A549 (cell line): ENCODE results near the gene PCDHB16. TPM values are rescaled to one million over a fixed set of nuclear protein-coding genes. Genes with fewer than 3 reads are reported as not detected.
"Not testable (repeated sequence)": the region's sequence is repeated elsewhere in the genome, so short reads cannot be mapped to it uniquely, and the experiment has no call there.

ENCODE experiments used
- ATAC-seq, 2 experiments: fragments of 200-7000 bp in 1 of 2; fragments of >200 bp in 1 of 2; cut with Nextera tagmentation in 1 of 2; cut with Tn5 transposase in 1 of 2; 3 replicates each; pipeline versions ENCODE4 v1.8.0 to v1.9.1; 2018 to 2020; ENCODE audit warnings: mild to moderate bottlenecking in 1 of 2, moderate library complexity in 1 of 2
- CTCF ChIA-PET: fragments of 300-600 bp; sonication (Branson Sonifier 250); formaldehyde crosslinking; extraction: SDS; loops from one replicate; lab custom pipeline; 2021; ENCODE audit warnings: antibody characterized with exemption, inconsistent platforms; lab: Yijun Ruan, JAX
- POLR2A ChIA-PET: fragments of 350-600 bp; formaldehyde crosslinking; extraction: SDS; loops from one replicate; lab custom pipeline; 2021; ENCODE audit warnings: antibody characterized with exemption, inconsistent platforms; lab: Yijun Ruan, JAX
- DNase-seq, 2 experiments: peaks; one replicate each; pipeline versions ENCODE4 v3.0.0 to v3.0.0-alpha.2; 2011 to 2016; ENCODE audit warnings: low read depth in 1 of 2, low spot score in 1 of 2
- FAIRE-seq: peaks from 2 replicates; lab custom pipeline; 2011; peaks lifted over from hg19 to GRCh38; lab: Jason Lieb, UNC
- H3K27ac ChIP-seq, 2 experiments: fragments of >200 bp; sonication (Bioruptor Twin); formaldehyde crosslinking; 3 replicates each; pipeline ENCODE4 v1.5.1; 2016 to 2017
- H3K4me1 ChIP-seq: fragments of >200 bp; sonication (Bioruptor Twin); formaldehyde crosslinking; 3 replicates; pipeline ENCODE4 v1.6.1; 2016
- H3K4me2 ChIP-seq: fragments of >200 bp; sonication (Bioruptor Twin); formaldehyde crosslinking; 3 replicates; pipeline ENCODE4 v1.6.1; 2016
- H3K4me3 ChIP-seq: fragments of >200 bp; sonication (Bioruptor Twin); formaldehyde crosslinking; 3 replicates; pipeline ENCODE4 v1.5.1; 2016
- H3K9me3 ChIP-seq: fragments of >200 bp; sonication (Bioruptor Twin); formaldehyde crosslinking; 3 replicates; pipeline ENCODE4 v1.6.1; 2016
- CBX8 ChIP-seq: fragments of 200-600 bp; sonication (generic); IDR thresholded peaks from 2 replicates; pipeline ENCODE4 v1.6.1; 2016
- CTCF ChIP-seq: fragments of >200 bp; sonication (Bioruptor Twin); formaldehyde crosslinking; IDR thresholded peaks from 3 replicates; pipeline ENCODE4 v1.5.1; 2016
- FOSB ChIP-seq: fragments of 250-450 bp; sonication (Bioruptor Pico); IDR thresholded peaks from 2 replicates; pipeline ENCODE4 v1.5.0; 2020; ENCODE audit warnings: mild to moderate bottlenecking, moderate library complexity
- NPAS2 ChIP-seq: fragments of 250-450 bp; sonication (Bioruptor Pico); IDR thresholded peaks from 2 replicates; pipeline ENCODE4 v1.8.0; 2022; ENCODE audit warnings: mild to moderate bottlenecking, moderate library complexity, borderline replicate concordance
- POLR2AphosphoS2 ChIP-seq: conservative IDR thresholded peaks from 2 replicates; pipeline ENCODE4 v1.6.1; 2012; ENCODE audit warnings: low read length, improper control_type of control experiment, inconsistent platforms
- RAD21 ChIP-seq, 2 experiments: fragments of >200 bp in 1 of 2; sonication (Bioruptor Twin) in 1 of 2; formaldehyde crosslinking in 1 of 2; IDR thresholded peaks in 1 of 2; conservative IDR thresholded peaks in 1 of 2; 2 replicates in 1 of 2; 3 replicates in 1 of 2; pipeline ENCODE4 v1.6.1; 2012 to 2018; ENCODE audit warnings: inconsistent platforms in 1 of 2
- RFX5 ChIP-seq: fragments of 450-650 bp; IDR thresholded peaks from 2 replicates; pipeline ENCODE4 v1.7.1; 2014; ENCODE audit warnings: antibody characterized with exemption, mild to moderate bottlenecking, moderate library complexity
- TFCP2L1 ChIP-seq: fragments of 250-450 bp; sonication (Bioruptor Pico); IDR thresholded peaks from 2 replicates; pipeline ENCODE4 v1.5.0; 2021; ENCODE audit warnings: mild to moderate bottlenecking
- WGBS: methylation state at CpG from one replicate; pipeline ENCODE4 v1.1.6; 2017; ENCODE audit errors: missing lambda C conversion rate; 5-methylcytosine and 5-hydroxymethylcytosine counted together
- polyA plus RNA-seq, 4 experiments: library from polyadenylated mRNA; depleted of rRNA in 3 of 4; stranded (reverse); fragments of >200 nt; fragmentation: RNase III in 1 of 4; extraction: RNeasy Plus Mini Kit Qiagen cat#74134 plus additional on column Dnase treatment in 1 of 4; gene quantifications; 2 replicates in 3 of 4; 3 replicates in 1 of 4; pipeline ENCODE4 v1.2.3, GENCODE V29; 2011 to 2017

Gene PCDHB16
- polyA plus RNA-seq, 2 of the 4 experiments (the other 2 are of a cell fraction) = 0.10 to 0.13 TPM

GRCh38 chr5:141223112-141223783, 41.1 kb downstream of the PCDHB16 start, which contains the start of gene PCDHB14:
Gene PCDHB14, plus strand, starts transcription at chr5:141223343. Its CDS starts 163 bp downstream, at chr5:141223506.
- no peak for FAIRE-seq
- Histone ChIP-seq H3K4me3 (peak within 1 kb of the TSS; percentile 17; the same call in 1 of the 3 replicates), H3K9me3 (peaks cover 30% of the 10 kb centered on the region), H3K27ac (no peak within 1 kb of the TSS), H3K4me2 (peak within 1 kb of the TSS; percentile 55)
- WGBS = 8% methylated on average over 15 of the region's 15 CpGs
- POLR2A ChIA-PET = interaction anchor here (1.0 kb wide), 1 partner anchor 139 kb away, joined by 3 read pairs; no protein-coding TSS in a partner anchor
- CTCF ChIA-PET = interaction anchor here (0.6 to 1.8 kb wide), 14 partner anchors 9 to 395 kb away, joined by 3 to 13 read pairs (median 4); partner anchors contain the start of genes DIAPH1, PCDHA6, PCDHB11 and PCDHB13
- peak in 1 of 2 experiments; percentile 69; a peak in 3 of 6 replicates for ATAC-seq
- TF ChIP-seq CTCF (peak; percentile 32; the same call in 2 of the 3 replicates), RAD21 (conservative IDR thresholded peaks at IDR 0.05 in 1 of 2, IDR thresholded peaks at IDR 0.05 in 1 of 2) (peak; percentile 49 to 55), TFCP2L1 (no peak), FOSB (CRISPR knock-in tag) (no peak), NPAS2 (CRISPR knock-in tag) (no peak), POLR2AphosphoS2 (no peak), RFX5 (no peak)
- TF ChIP-seq, all 56 proteins: peak for 2
- peak in 1 of 2 experiments; percentile 36 for DNase-seq
- H3K4me1 ChIP-seq = no peaks in the 10 kb centered on the region

GRCh38 chr5:141224844-141225243, 42.7 kb downstream of the PCDHB16 start:
- H3K4me3 ChIP-seq, FAIRE-seq, DNase-seq, ATAC-seq, POLR2A ChIA-PET, H3K4me1 ChIP-seq, H3K27ac ChIP-seq, H3K4me2 ChIP-seq: not testable (repeated sequence)
- WGBS = 77% methylated on average over 25 of the region's 40 CpGs
- CTCF ChIA-PET = interaction anchor here (1.3 kb wide), 1 partner anchor 336 kb away, joined by 3 read pairs; no protein-coding TSS in a partner anchor
- H3K9me3 ChIP-seq = peaks cover 20% of the 10 kb centered on the region; the same call in 1 of the 3 replicates

- POLR2A ChIA-PET, ATAC-seq, H3K4me1 ChIP-seq, H3K4me3 ChIP-seq, H3K4me2 ChIP-seq, DNase-seq, H3K27ac ChIP-seq, FAIRE-seq: not testable (repeated sequence)
- CTCF ChIA-PET = interaction anchor here (0.8 kb wide), 1 partner anchor 332 kb away, joined by 3 read pairs; no protein-coding TSS in a partner anchor
- peaks cover 19% of the 10 kb centered on the region; the same call in 1 of the 3 replicates for H3K9me3 ChIP-seq
- 57% methylated on average over 6 of the region's 30 CpGs for WGBS
Observed at GRCh38 chr5:141225421-141225820, 43.2 kb downstream of the PCDHB16 start.

GRCh38 chr5:141234109-141234667, 52.0 kb downstream of the PCDHB16 start:
- 20% methylated on average over 15 of the region's 15 CpGs for WGBS
- ChIA-PET POLR2A (no interaction called here), CTCF (interaction anchor here (0.9 to 2.1 kb wide), 5 partner anchors 16 to 330 kb away, joined by 3 to 8 read pairs (median 4); partner anchors contain the start of gene PCDHB11)
- Histone ChIP-seq H3K9me3 (peaks cover 26% of the 10 kb centered on the region; the same call in 2 of the 3 replicates), H3K27ac (no peak overlapping the region), H3K4me1 (no peaks in the 10 kb centered on the region), H3K4me2 (no peak overlapping the region), H3K4me3 (no peak overlapping the region)
- no peak for ATAC-seq
- TF ChIP-seq CBX8 (no peak), RAD21 (conservative IDR thresholded peaks at IDR 0.05 in 1 of 2, IDR thresholded peaks at IDR 0.05 in 1 of 2) (peak in 1 of 2 experiments; percentile 26; a peak in 1 of 5 replicates)
- no peak for FAIRE-seq
- DNase-seq = no peak

Other genes with a start within 250 kb of the PCDHB16 start
Only the 30 nearest of the 37 such genes appear.
- not detected in 2 replicates for gene PCDHB1, start 131.0 kb upstream of the PCDHB16 start, polyA plus RNA-seq (2011; rRNA removed)
- not detected in 3 replicates for gene PCDHB1, start 131.0 kb upstream of the PCDHB16 start, polyA plus RNA-seq (2017; fragmentation: RNase III; extraction: RNeasy Plus Mini Kit Qiagen cat#74134 plus additional on column Dnase treatment)
- 4.1 and 5.0 TPM in 2 replicates for gene PCDHB2, start 87.8 kb upstream of the PCDHB16 start, polyA plus RNA-seq (2011; rRNA removed)
- 2.7 to 3.4 TPM (median 3.0 TPM) in 3 replicates for gene PCDHB2, start 87.8 kb upstream of the PCDHB16 start, polyA plus RNA-seq (2017; fragmentation: RNase III; extraction: RNeasy Plus Mini Kit Qiagen cat#74134 plus additional on column Dnase treatment)
- 0.09 and 0.10 TPM in 2 replicates for gene PCDHB3, start 81.9 kb upstream of the PCDHB16 start, polyA plus RNA-seq (2011; rRNA removed)
- 0.03 to 0.06 TPM (median 0.03 TPM) in 3 replicates for gene PCDHB3, start 81.9 kb upstream of the PCDHB16 start, polyA plus RNA-seq (2017; fragmentation: RNase III; extraction: RNeasy Plus Mini Kit Qiagen cat#74134 plus additional on column Dnase treatment)
- 0.19 and 0.21 TPM in 2 replicates for gene PCDHB4, start 60.6 kb upstream of the PCDHB16 start, polyA plus RNA-seq (2011; rRNA removed)
- 0.03 to 0.07 TPM (median 0.05 TPM) in 3 replicates for gene PCDHB4, start 60.6 kb upstream of the PCDHB16 start, polyA plus RNA-seq (2017; fragmentation: RNase III; extraction: RNeasy Plus Mini Kit Qiagen cat#74134 plus additional on column Dnase treatment)
- 1.6 and 2.0 TPM in 2 replicates for gene PCDHB5, start 47.2 kb upstream of the PCDHB16 start, polyA plus RNA-seq (2011; rRNA removed)
- gene PCDHB5, start 47.2 kb upstream of the PCDHB16 start, polyA plus RNA-seq (2017; fragmentation: RNase III; extraction: RNeasy Plus Mini Kit Qiagen cat#74134 plus additional on column Dnase treatment) = 1.4 to 1.6 TPM (median 1.4 TPM) in 3 replicates
- 0.98 and 1.0 TPM in 2 replicates for gene PCDHB6, start 32.3 kb upstream of the PCDHB16 start, polyA plus RNA-seq (2011; rRNA removed)
- gene PCDHB6, start 32.3 kb upstream of the PCDHB16 start, polyA plus RNA-seq (2017; fragmentation: RNase III; extraction: RNeasy Plus Mini Kit Qiagen cat#74134 plus additional on column Dnase treatment) = 0.79 to 1.0 TPM (median 0.92 TPM) in 3 replicates
- 0.04 and 0.08 TPM in 2 replicates for gene PCDHB7, start 9.7 kb upstream of the PCDHB16 start, polyA plus RNA-seq (2011; rRNA removed)
- gene PCDHB7, start 9.7 kb upstream of the PCDHB16 start, polyA plus RNA-seq (2017; fragmentation: RNase III; extraction: RNeasy Plus Mini Kit Qiagen cat#74134 plus additional on column Dnase treatment) = 0.03 TPM in 2 of 3 replicates, not detected in the other
- 0.50 and 0.52 TPM in 2 replicates for gene PCDHB8, start 4.6 kb upstream of the PCDHB16 start, polyA plus RNA-seq (2011; rRNA removed)
- 0.37 to 0.50 TPM (median 0.44 TPM) in 3 replicates for gene PCDHB8, start 4.6 kb upstream of the PCDHB16 start, polyA plus RNA-seq (2017; fragmentation: RNase III; extraction: RNeasy Plus Mini Kit Qiagen cat#74134 plus additional on column Dnase treatment)
- gene PCDHB9, start 4.8 kb downstream of the PCDHB16 start, polyA plus RNA-seq (2011; rRNA removed) = 0.12 TPM in 1 of 2 replicates, not detected in the other
- 0.01 to 0.13 TPM (median 0.11 TPM) in 3 replicates for gene PCDHB9, start 4.8 kb downstream of the PCDHB16 start, polyA plus RNA-seq (2017; fragmentation: RNase III; extraction: RNeasy Plus Mini Kit Qiagen cat#74134 plus additional on column Dnase treatment)
- 0.03 and 0.06 TPM in 2 replicates for gene PCDHB10, start 10.0 kb downstream of the PCDHB16 start, polyA plus RNA-seq (2011; rRNA removed)
- 0.04 TPM in 1 of 3 replicates, not detected in the others for gene PCDHB10, start 10.0 kb downstream of the PCDHB16 start, polyA plus RNA-seq (2017; fragmentation: RNase III; extraction: RNeasy Plus Mini Kit Qiagen cat#74134 plus additional on column Dnase treatment)
- gene PCDHB11, start 17.2 kb downstream of the PCDHB16 start, polyA plus RNA-seq (2011; rRNA removed) = 0.21 and 0.22 TPM in 2 replicates
- 0.05 to 0.08 TPM (median 0.07 TPM) in 3 replicates for gene PCDHB11, start 17.2 kb downstream of the PCDHB16 start, polyA plus RNA-seq (2017; fragmentation: RNase III; extraction: RNeasy Plus Mini Kit Qiagen cat#74134 plus additional on column Dnase treatment)
- 0.05 TPM in 2 replicates for gene PCDHB12, start 26.3 kb downstream of the PCDHB16 start, polyA plus RNA-seq (2011; rRNA removed)
- gene PCDHB12, start 26.3 kb downstream of the PCDHB16 start, polyA plus RNA-seq (2017; fragmentation: RNase III; extraction: RNeasy Plus Mini Kit Qiagen cat#74134 plus additional on column Dnase treatment) = not detected in 3 replicates
- 0.19 and 0.28 TPM in 2 replicates for gene PCDHB13, start 31.5 kb downstream of the PCDHB16 start, polyA plus RNA-seq (2011; rRNA removed)
- gene PCDHB13, start 31.5 kb downstream of the PCDHB16 start, polyA plus RNA-seq (2017; fragmentation: RNase III; extraction: RNeasy Plus Mini Kit Qiagen cat#74134 plus additional on column Dnase treatment) = 0.05 to 0.08 TPM (median 0.08 TPM) in 3 replicates
- gene PCDHB14, start 41.0 kb downstream of the PCDHB16 start, polyA plus RNA-seq (2011; rRNA removed) = 0.13 and 0.14 TPM in 2 replicates
- gene PCDHB14, start 41.0 kb downstream of the PCDHB16 start, polyA plus RNA-seq (2017; fragmentation: RNase III; extraction: RNeasy Plus Mini Kit Qiagen cat#74134 plus additional on column Dnase treatment) = 0.05 to 0.12 TPM (median 0.09 TPM) in 3 replicates
- 0.09 and 0.13 TPM in 2 replicates for gene PCDHB15, start 63.0 kb downstream of the PCDHB16 start, polyA plus RNA-seq (2011; rRNA removed)
- 0.04 to 0.12 TPM (median 0.05 TPM) in 3 replicates for gene PCDHB15, start 63.0 kb downstream of the PCDHB16 start, polyA plus RNA-seq (2017; fragmentation: RNase III; extraction: RNeasy Plus Mini Kit Qiagen cat#74134 plus additional on column Dnase treatment)
- gene SLC25A2, start 121.7 kb downstream of the PCDHB16 start, polyA plus RNA-seq (2011; rRNA removed) = 0.08 TPM in 1 of 2 replicates, not detected in the other
- not detected in 3 replicates for gene SLC25A2, start 121.7 kb downstream of the PCDHB16 start, polyA plus RNA-seq (2017; fragmentation: RNase III; extraction: RNeasy Plus Mini Kit Qiagen cat#74134 plus additional on column Dnase treatment)
- 78.1 and 90.6 TPM in 2 replicates for gene TAF7, start 138.4 kb downstream of the PCDHB16 start, polyA plus RNA-seq (2011; rRNA removed)
- 67.3 to 72.6 TPM (median 71.3 TPM) in 3 replicates for gene TAF7, start 138.4 kb downstream of the PCDHB16 start, polyA plus RNA-seq (2017; fragmentation: RNase III; extraction: RNeasy Plus Mini Kit Qiagen cat#74134 plus additional on column Dnase treatment)
- 0.66 and 0.71 TPM in 2 replicates for gene PCDHGA1, start 148.1 kb downstream of the PCDHB16 start, polyA plus RNA-seq (2011; rRNA removed)
- gene PCDHGA1, start 148.1 kb downstream of the PCDHB16 start, polyA plus RNA-seq (2017; fragmentation: RNase III; extraction: RNeasy Plus Mini Kit Qiagen cat#74134 plus additional on column Dnase treatment) = 0.32 to 0.42 TPM (median 0.33 TPM) in 3 replicates
- gene PCDHGA2, start 156.4 kb downstream of the PCDHB16 start, polyA plus RNA-seq (2011; rRNA removed) = 1.6 and 1.7 TPM in 2 replicates
- gene PCDHGA2, start 156.4 kb downstream of the PCDHB16 start, polyA plus RNA-seq (2017; fragmentation: RNase III; extraction: RNeasy Plus Mini Kit Qiagen cat#74134 plus additional on column Dnase treatment) = 0.47 to 0.78 TPM (median 0.58 TPM) in 3 replicates
- 0.07 TPM in 1 of 2 replicates, not detected in the other for gene PCDHGA3, start 161.4 kb downstream of the PCDHB16 start, polyA plus RNA-seq (2011; rRNA removed)
- gene PCDHGA3, start 161.4 kb downstream of the PCDHB16 start, polyA plus RNA-seq (2017; fragmentation: RNase III; extraction: RNeasy Plus Mini Kit Qiagen cat#74134 plus additional on column Dnase treatment) = not detected in 3 replicates
- gene PCDHGB1, start 167.7 kb downstream of the PCDHB16 start, polyA plus RNA-seq (2011; rRNA removed) = 3.7 and 3.9 TPM in 2 replicates
- gene PCDHGB1, start 167.7 kb downstream of the PCDHB16 start, polyA plus RNA-seq (2017; fragmentation: RNase III; extraction: RNeasy Plus Mini Kit Qiagen cat#74134 plus additional on column Dnase treatment) = 1.3 to 1.6 TPM (median 1.5 TPM) in 3 replicates
- gene PCDHGA4, start 172.6 kb downstream of the PCDHB16 start, polyA plus RNA-seq (2011; rRNA removed) = 0.48 and 0.61 TPM in 2 replicates
- 0.10 to 0.15 TPM (median 0.13 TPM) in 3 replicates for gene PCDHGA4, start 172.6 kb downstream of the PCDHB16 start, polyA plus RNA-seq (2017; fragmentation: RNase III; extraction: RNeasy Plus Mini Kit Qiagen cat#74134 plus additional on column Dnase treatment)
- gene PCDHGB2, start 177.6 kb downstream of the PCDHB16 start, polyA plus RNA-seq (2011; rRNA removed) = 0.36 and 0.54 TPM in 2 replicates
- gene PCDHGB2, start 177.6 kb downstream of the PCDHB16 start, polyA plus RNA-seq (2017; fragmentation: RNase III; extraction: RNeasy Plus Mini Kit Qiagen cat#74134 plus additional on column Dnase treatment) = 0.04 to 0.05 TPM (median 0.05 TPM) in 3 replicates
- 0.37 and 0.57 TPM in 2 replicates for gene PCDHGA5, start 181.8 kb downstream of the PCDHB16 start, polyA plus RNA-seq (2011; rRNA removed)
- 0.09 to 0.18 TPM (median 0.13 TPM) in 3 replicates for gene PCDHGA5, start 181.8 kb downstream of the PCDHB16 start, polyA plus RNA-seq (2017; fragmentation: RNase III; extraction: RNeasy Plus Mini Kit Qiagen cat#74134 plus additional on column Dnase treatment)
- gene PCDHGB3, start 187.9 kb downstream of the PCDHB16 start, polyA plus RNA-seq (2011; rRNA removed) = 1.1 and 1.2 TPM in 2 replicates
- 0.16 to 0.44 TPM (median 0.28 TPM) in 3 replicates for gene PCDHGB3, start 187.9 kb downstream of the PCDHB16 start, polyA plus RNA-seq (2017; fragmentation: RNase III; extraction: RNeasy Plus Mini Kit Qiagen cat#74134 plus additional on column Dnase treatment)
- gene PCDHGA6, start 191.5 kb downstream of the PCDHB16 start, polyA plus RNA-seq (2011; rRNA removed) = 0.98 and 1.0 TPM in 2 replicates
- 0.22 to 0.37 TPM (median 0.23 TPM) in 3 replicates for gene PCDHGA6, start 191.5 kb downstream of the PCDHB16 start, polyA plus RNA-seq (2017; fragmentation: RNase III; extraction: RNeasy Plus Mini Kit Qiagen cat#74134 plus additional on column Dnase treatment)
- gene PCDHGA7, start 200.4 kb downstream of the PCDHB16 start, polyA plus RNA-seq (2011; rRNA removed) = 0.95 and 1.1 TPM in 2 replicates
- gene PCDHGA7, start 200.4 kb downstream of the PCDHB16 start, polyA plus RNA-seq (2017; fragmentation: RNase III; extraction: RNeasy Plus Mini Kit Qiagen cat#74134 plus additional on column Dnase treatment) = 0.70 to 0.84 TPM (median 0.76 TPM) in 3 replicates
- 1.4 and 1.5 TPM in 2 replicates for gene PCDHGB4, start 205.3 kb downstream of the PCDHB16 start, polyA plus RNA-seq (2011; rRNA removed)
- 0.90 to 1.6 TPM (median 1.1 TPM) in 3 replicates for gene PCDHGB4, start 205.3 kb downstream of the PCDHB16 start, polyA plus RNA-seq (2017; fragmentation: RNase III; extraction: RNeasy Plus Mini Kit Qiagen cat#74134 plus additional on column Dnase treatment)
- 0.08 and 0.11 TPM in 2 replicates for gene PCDHGA8, start 210.2 kb downstream of the PCDHB16 start, polyA plus RNA-seq (2011; rRNA removed)
- 0.03 to 0.04 TPM (median 0.04 TPM) in 3 replicates for gene PCDHGA8, start 210.2 kb downstream of the PCDHB16 start, polyA plus RNA-seq (2017; fragmentation: RNase III; extraction: RNeasy Plus Mini Kit Qiagen cat#74134 plus additional on column Dnase treatment)
- gene PCDHGB5, start 215.6 kb downstream of the PCDHB16 start, polyA plus RNA-seq (2011; rRNA removed) = 2.6 and 3.2 TPM in 2 replicates
- gene PCDHGB5, start 215.6 kb downstream of the PCDHB16 start, polyA plus RNA-seq (2017; fragmentation: RNase III; extraction: RNeasy Plus Mini Kit Qiagen cat#74134 plus additional on column Dnase treatment) = 1.9 to 2.8 TPM (median 2.5 TPM) in 3 replicates